Skin of body (tissue), 2 donors: ENCODE measurements around the gene BRF1. TPM values are rescaled to one million over a fixed set of nuclear protein-coding genes. Genes with fewer than 3 reads are reported as not detected.

Experiments used
- DNase-seq: peaks from one replicate; lab custom pipeline; 2025; lab: John Stamatoyannopoulos, UW
- total RNA-seq: library from RNA; depleted of rRNA; stranded (reverse); fragments of >200 nt; gene quantifications from one replicate; pipeline ENCODE4 v1.2.3, GENCODE V29; 2014

BRF1 gene
- total RNA-seq, 1 donor from 2014 or later, result 33.0 TPM

DNA sequence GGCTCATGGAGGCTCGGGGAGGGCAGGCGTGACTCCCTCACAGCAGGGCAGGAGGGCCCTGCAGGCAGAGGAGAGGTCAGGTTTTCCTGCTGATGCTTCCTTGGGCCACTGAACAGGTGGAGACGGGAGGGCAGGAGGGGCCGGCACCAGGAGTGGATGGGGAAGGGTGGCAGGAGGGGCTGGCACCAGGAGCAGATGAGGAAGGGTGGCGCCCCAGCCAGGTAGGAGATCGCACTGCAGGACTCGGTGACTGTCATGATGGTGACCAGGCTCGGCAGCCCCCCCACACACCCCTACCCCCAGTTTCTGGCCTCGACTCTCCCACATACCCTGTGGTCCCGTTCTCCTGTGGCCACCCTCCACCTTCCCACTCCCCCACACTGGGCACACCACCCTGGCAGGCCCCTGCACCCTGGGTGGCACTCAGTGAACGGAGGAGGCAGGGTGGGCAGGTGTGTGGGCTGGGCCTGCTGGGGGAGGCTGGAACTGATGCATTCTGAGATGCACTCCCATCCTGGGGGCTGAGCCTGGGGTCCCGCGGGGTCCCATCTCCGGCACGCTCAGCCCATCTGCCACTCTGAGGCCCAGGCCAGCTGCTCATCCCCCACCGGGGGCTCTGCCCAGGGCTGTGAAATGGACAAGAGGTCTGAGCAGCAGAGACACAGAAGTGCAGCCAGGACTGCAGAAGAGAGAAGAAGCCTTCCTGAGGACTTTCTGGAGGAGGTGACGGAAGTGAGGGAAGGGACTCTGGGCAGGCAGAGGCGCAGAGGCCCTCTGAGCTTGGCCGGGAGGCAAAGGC, 122.5 kb downstream of the BRF1 start:
- no peak for DNase-seq

DNA sequence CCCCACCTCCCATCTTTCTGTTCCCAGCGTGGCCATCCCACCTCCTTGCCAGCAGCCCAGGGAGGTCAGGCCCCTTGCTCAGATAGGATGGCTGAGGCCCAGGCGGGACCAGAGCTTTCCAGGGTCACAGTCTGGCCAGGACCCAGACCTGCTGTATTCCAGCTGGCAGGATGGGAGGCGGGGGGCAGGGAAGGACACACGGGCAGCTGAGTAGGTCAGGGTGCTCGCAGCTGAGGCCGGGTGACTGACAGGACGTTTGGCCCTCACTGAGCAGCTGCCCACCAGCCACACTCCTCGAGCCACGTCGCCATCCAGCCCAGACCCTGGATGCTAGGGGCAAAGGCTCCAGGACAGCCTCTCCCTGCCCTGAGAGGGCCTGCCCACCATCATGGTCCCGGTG, 123.7 kb downstream of the BRF1 start:
- DNase-seq, result no peak

DNA sequence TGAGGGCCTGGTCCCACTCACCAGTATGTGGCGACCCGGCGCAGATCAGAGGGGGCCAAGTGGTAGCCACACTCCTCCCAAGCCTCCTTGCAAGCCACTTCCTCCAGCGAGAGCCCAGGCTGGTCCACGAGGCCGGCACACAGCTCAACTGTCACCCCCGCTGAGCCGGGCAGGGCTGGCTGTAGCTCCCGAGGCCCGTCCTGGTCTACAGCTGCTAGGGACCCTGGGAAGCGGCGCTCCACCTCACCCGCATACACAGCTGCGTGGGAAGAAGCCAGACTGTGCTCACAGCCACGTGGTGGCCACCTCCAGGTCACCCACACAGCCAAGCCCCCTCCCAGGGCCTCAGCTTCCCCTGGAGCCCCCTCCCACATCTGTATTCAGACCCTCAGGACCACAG, 124.3 kb downstream of the BRF1 start:
- DNase-seq, result no peak

DNA sequence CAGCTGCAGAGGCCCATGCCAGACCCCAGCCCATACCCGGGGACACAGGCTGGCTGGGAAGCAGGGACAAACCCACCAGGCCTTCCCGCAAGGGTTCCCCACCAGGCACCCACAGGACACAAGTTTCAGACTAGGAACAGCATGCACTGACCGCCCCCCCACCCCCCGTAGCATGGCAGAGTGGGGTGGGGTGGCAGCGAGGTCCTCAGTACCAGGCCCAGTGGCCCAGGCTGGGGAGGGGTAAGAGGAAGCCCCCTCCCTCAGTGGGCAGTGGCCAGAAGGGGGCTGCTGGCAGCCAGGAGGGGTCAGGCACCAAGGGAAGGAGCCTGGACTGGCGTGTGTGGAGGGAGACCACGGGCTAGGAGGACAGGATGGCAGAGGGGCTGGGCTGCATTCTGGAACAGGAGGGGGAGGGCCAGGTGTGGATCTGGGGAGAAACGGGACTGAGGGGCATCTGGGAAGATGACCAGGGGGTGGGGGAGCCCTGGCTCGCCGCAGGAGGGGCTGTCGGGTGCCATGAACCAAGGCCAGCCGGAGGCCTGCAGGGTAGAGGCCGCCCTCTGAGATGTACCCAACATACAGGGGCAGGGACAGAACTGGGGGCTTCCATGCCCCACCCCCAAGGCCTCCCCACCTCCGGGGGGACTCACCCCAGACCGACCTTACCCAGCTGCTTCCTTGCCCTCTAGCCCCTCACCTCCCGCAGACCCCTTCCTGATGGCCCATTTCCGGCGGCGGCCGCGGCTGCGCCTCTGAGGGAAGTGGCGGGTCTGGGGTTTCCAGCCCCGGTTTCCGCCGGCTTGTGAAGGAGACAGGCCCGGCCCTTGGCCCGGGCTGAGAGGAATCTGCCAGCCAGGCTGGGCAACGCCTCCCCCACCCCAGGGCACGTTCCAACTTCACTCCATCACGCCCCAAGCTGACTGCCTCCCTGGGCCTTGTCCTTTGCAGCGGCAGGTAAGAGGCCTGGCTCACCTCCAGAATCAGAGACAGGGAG, 126.6 kb downstream of the BRF1 start:
- no peak for DNase-seq

DNA sequence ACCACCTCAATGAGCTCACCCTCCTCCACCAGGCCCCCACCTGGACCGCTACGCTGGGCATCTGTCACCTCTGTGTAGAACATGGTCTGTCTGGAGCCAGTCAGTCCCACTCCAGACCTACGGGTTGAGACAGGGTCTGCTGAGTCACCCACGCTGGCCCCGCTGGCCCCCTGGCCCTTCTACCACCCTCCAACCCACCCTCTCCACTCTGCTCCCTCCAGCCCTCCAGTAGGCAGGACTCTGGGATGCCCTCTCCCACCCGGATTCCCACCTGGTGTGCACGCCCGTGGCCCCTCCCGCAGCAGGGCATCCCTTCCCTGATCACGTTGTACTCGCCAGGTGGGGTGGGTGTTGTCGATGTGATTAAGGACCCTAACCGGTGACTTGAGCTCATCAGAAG, 127.7 kb downstream of the BRF1 start:
- DNase-seq, result no peak

DNA sequence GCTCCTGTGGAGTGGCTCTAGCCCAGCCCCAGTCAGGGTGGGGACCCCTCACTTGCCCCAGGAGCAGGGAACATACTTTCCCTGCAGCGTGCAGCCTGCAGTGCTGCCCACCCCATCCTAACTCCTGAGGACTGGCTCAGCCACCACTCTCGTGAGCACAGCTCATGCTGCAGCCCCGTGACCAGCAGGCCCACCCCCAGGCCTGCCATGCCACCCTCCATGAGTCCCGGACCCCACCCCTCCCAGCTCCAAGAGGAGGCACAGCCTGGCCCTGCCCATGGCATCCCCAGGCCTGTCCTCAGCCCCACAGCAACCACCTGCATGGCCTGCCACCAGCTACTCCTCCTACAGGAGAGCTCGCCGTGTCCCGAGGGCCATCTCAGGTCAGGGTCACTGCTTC, 128.3 kb downstream of the BRF1 start:
- no peak for DNase-seq

DNA sequence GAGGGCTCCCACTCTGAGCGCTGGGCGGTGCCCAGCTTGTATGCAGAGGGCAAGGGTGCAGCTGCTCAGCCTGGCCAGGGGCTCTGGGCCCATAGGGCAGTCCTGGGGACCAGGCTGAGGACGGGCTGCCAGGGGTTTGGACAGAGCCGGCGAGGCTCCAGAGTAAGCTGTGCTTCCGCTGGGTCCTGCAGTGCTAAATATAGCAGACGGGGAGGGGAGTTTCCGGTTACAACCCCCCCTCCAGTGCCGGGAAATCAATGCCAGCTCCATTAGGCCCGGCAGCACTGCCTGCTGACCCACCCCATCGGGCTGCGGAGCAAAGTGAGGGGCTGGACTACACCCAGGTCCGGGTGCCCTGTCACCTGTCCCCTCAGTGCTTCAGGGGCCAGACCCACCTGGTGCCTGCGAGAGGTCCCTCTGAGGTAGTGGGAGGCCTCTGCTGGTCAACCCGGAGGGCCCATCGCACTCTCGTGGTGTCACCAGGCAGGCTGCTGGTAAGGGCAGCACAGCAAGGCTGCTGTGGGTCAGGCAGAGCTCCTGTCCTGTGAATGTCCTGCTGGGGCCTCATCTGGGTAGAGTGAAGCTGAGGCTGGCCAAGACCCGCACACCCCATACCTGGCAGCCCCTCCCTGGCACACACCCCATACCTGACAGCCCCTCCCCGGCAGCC, 129.7 kb downstream of the BRF1 start:
- DNase-seq, result no peak

DNA sequence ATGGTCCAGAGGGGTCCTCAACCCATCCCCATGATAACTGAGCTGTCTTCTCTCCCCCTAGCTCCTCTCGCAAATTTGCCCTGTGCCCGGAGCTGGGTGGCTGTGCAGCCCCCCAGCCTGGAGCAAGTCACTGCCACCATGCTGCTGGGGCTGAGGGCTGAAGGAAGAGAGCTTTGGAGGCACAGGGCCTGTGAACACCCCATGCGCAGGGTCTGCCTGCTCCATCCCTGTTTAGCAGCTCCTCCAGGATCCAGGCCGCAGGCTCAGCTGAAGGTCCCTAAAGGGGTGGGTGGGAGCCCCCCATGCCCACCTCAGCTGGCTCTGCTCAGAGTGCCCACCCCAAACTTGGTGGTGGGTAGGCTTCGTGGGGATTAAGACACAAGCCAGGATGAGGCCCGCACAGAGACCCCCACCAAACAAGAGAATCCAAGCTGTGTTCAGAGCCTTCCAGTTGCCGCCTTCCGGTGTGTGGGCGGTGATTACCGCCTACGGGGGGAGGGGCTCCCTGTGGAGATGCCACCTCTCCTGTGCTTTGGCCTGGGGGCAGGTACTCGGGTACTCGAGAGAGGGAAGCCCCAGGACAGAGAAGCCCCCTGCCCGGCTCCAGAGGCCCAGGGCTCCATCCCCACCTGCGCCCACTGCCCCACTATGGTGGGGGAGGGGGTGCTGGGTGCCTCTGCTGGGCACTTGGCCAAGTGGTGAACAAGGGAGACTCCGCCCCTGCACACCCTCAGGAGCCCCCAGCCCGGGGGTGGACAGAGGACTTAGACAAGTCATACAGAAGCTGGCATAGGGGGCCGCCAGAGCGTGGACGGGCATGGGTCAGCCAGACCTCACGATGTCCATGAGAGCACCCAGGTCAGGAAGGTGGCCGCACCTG, 130.8 kb downstream of the BRF1 start:
- DNase-seq, result no peak

DNA sequence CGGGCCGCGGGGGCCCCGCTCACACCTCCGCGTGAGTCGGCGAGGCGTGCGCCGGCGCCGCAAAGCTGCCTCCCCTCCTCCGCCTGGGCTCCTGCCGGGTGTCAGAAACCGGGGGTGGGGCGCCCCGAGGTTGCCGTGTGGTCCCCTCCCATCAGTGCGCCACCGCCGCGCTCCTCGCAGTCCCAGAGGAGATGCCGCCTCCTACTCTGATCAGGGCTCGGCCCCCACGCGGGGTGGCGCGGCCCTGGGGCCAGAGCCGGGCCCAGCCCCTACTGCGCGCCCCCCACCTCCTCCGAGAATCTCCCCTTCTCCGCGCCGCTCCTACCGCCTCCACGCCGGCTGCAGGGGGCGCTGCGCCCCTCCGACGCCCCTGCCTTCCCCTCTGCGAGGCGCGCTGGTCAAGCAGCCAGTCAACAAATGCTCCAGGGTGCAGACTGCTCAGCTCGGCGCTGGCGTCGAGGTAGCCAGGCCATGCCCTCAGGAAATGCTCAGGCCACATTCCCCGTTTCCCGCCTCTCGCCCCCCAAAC, 131.8 kb downstream of the BRF1 start:
- no peak for DNase-seq

DNA sequence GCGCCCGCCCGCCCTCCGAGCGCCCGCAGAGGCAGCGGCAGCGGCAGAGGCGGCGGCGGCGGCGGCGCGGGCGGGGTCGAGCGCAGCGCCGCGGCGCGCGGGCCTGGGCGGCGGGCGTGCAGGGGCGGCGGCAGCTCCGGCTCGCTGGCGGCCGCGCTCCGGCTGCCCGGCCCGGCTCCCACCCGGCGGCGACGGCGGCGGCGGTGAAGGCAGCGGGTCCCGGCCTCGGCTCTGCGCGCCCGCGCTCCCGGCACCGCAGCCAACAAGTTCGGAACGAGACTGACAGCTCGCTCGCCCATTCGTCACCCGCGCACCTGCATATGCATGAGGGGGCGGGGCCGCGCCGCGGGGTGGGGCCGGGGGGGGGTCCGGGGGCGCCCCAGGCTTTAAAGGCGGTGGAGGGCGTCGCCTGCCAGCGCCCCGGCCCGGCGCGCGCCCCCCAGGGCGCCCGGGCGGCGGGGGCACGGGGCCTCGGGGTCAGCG, 132.3 kb downstream of the BRF1 start, which contains the start of gene JAG2:
JAG2 (minus strand) TSS at position 281 of the 483 bp plus-strand sequence. CDS start 356 bp downstream, outside the sequence.
- DNase-seq, result no peak

DNA sequence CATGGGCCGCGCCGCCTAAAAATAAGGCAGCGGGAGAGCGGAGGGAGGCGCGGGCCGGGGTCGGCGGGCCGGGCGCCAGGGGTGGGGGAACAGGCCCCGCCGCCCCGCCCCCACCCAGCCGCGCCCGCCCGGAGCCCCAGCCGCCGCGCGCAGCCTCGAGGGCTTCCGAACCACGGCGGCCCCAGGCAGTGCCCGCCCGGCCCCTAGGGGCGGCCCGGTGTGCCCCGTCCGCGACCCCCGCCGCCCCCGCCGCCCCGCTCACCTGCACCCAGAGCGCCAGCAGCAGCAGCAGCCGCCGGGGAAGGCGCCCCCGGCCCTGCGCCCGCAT, 132.7 kb downstream of the BRF1 start:
- no peak for DNase-seq

DNA sequence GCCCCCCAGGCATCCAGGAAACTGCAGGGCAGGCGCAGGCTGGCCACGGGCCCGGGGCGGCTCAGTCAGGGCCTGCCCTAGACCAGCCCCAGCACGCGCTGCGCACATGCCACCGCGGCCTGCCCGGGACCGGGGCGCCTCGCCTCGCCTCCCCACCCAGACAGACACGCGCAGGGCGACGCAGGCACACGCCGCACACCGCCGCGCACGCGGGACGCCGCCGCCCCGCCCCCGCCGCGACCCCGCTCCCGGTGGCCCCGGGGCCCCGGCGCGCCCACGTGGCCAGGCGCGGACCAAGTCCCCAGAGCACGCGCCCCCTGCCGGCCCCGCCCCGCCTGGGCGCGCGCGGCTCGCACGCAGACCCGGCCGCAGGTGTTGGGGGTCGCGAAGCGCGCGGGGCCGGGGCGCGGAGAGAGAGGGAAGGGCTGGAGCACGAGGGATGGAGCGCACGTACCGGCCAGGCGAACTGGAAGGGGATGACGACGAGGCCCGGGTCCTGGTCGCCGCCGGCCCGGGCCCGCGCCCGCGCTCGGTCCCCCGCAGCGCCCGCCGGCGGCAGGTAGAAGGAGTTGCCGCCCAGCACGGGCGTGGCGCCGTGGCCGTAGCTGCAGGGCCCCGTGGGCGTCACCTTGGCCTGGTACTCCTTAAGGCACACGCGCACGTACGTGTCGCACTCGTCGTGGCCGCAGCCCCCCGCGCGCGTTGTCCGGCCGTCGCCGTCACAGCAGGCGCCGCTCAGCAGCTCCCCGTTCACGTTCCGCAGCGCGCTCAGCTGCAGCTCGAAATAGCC, 133.3 kb downstream of the BRF1 start:
- DNase-seq, result no peak

DNA sequence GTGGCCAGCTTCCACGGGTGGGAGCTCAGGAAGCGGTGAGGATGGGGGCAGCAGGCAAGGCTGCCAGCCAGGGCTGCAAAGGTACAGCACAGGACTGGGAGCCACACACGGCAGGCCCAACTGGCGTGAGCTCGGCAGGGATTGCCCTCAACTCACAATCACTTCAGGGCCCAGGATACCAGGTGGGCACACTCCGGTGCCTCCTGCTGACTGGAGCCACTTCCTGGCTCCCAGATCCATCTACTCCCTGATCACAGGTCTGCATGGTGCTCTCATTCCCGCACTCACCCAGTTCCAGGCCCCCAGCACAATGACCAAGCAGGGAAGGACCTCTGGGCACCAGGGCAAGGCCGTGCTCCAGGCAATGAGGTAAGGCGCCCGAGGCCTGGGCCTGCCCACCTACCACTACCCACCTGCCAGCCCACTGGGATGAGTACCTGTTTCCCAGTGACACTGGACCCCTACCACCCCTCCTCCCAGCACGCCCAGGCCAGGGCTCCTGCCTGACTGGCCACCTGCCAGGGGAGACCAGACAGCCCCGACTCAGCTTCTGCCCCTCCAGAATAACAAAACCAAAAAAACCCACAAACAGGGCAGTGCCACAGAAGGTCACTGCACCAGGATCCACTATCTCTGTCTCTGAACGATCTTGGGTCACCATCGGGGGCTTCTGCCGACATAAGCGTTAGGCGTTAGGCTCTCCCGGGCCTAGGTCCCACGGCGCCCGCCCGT, 134.1 kb downstream of the BRF1 start:
- no peak for DNase-seq

DNA sequence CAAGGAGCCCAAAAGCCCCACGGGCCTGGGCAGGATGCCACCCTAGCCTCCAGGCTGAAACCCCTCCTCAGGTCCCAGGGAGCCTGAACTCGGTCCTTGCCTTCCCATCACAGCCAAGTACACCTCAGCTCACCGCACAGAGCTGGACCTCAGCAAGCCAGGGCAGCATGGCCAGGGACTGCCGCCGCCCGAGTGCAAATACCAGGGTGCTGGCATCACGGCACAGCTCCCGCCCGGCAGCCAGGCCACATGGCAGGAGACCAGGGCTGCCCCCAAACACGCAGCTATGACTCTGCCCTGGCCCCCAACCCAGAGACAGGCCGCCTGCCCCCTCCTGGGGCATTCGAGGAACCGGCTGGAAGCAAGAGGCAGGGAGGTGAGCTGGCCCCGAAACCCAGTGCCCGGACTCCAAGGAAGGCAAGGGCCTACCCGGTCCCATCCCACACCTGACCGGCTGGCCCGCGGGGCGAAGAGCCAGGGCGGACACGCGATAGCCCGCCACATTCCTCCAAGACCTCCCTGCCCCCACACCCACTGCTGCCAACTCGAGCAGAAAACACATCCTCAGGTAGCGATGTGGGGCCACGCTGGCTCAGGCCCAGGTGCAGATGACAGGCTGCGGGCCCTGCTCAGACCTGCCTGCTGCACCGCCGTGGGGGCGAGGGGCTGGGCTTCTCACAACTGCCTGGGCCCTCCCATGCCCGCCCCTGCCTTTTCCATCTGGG, 134.9 kb downstream of the BRF1 start:
- no peak for DNase-seq

DNA sequence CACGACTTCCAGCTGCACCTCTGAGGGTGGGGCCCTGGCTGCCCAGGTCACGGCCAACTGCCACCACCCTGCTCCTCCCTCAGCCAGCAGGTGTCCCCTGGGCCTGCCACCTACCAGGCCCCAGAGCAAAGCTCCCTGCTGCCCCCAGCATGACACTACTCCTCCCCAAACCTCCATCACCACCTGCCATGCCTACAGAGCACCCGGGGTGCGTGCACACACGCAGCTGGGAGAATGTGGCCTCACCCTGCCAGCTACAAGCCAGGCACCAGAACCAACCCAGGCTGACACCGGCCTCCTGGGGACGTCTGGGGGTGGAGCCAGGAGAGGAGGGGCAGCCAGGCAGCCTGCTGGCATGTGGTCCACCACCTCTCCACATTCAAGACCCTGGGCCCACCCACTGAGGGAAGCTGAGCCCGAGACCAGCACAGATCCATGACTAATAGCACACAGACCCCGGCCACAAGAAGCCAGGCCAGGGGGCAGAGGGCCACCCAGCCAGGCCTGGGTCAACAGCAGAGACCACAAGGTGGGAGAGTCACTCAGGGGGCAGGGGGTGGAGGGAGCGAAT, 135.6 kb downstream of the BRF1 start:
- DNase-seq, result no peak

DNA sequence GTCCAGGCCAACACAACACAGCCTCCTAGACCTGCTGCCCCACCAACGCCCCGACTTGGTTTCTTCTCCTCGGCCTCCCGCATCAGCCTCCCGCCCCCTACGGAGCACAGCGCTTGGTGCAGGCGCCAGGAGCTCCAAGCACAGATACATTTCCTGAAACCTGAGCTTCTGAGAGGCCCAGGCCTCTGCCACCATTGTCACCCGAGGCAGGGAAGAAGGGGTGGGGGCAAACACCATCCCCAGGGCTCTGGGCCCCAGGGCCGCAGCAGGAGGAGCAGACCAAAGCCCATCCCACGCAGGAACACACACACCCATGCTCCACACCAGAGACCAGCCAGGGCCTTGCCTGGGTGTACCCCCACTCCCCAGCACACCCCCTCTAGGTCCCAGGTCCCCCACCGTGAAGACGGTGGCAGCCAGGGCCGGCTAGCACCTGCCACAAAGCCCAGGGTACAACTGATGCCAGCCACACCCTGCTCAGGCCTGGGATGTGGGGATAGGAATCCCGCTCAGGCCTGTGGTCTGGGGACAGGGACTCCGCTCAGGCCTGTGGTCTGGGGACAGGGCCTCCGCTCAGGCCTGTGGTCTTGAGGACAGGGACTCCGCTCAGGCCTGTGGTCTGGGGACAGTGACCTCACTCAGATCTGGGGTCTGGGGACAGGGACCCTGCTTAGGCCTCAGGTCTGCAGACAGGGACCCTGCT, 137.6 kb downstream of the BRF1 start:
- no peak for DNase-seq

DNA sequence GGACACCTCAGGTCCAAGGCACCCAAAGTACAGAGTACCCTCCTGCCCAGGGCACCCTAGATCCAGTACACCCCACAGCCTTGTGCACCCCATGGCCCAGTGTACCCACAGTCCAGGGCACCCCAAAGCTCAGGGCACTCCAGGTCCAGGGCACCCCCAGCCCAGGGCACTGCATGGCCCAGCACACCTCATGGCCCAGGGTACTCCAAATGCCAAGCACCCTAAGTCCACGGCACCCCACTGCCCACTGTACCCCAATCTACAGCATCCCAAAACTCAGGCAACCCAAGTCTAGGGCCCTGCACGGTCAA, 138.2 kb downstream of the BRF1 start:
- DNase-seq, result no peak
